PC-9 (cell line): ENCODE measurements around the gene EDAR. TPM values are rescaled to one million over a fixed set of nuclear protein-coding genes. Genes with fewer than 3 reads are reported as not detected.

ENCODE experiments used
- BruUV-seq: library from RNA; stranded (reverse); fragments of 400-500 nt; replicated peaks from 2 replicates; lab custom pipeline; 2021; lab: Mats Ljungman, UMichigan
- CTCF ChIA-PET: fragments of 300-600 bp; sonication (Branson Sonifier 250); formaldehyde crosslinking; loops from one replicate; lab custom pipeline; 2022; ENCODE audit warnings: antibody characterized with exemption; lab: Charles Lee
- POLR2A ChIA-PET: fragments of 300-600 bp; sonication (Branson Sonifier 250); formaldehyde crosslinking; loops from one replicate; lab custom pipeline; 2022; ENCODE audit warnings: antibody characterized with exemption; ENCODE audit not compliant: unreplicated experiment; lab: Charles Lee
- DNase-seq, 2 experiments: peaks; one replicate each; pipeline versions ENCODE4 v3.0.0 to v3.0.0-alpha.2; 2015 to 2022; ENCODE audit warnings: mixed read lengths in 1 of 2
- H2AFZ ChIP-seq: fragments of 200-600 bp; sonication (generic); 2 replicates; pipeline ENCODE4 v1.8.1; 2017; ENCODE audit warnings: antibody characterized with exemption
- H3F3A ChIP-seq: fragments of 200-600 bp; sonication (generic); 2 replicates; pipeline ENCODE4 v1.8.1; 2017; ENCODE audit warnings: antibody characterized with exemption, mild to moderate bottlenecking, low read depth; ENCODE audit not compliant: insufficient read depth
- H3K27ac ChIP-seq: fragments of 200-600 bp; sonication (generic); 2 replicates; pipeline ENCODE4 v1.6.1; 2016; ENCODE audit warnings: mixed run types
- H3K27me3 ChIP-seq: fragments of 200-600 bp; sonication (generic); 2 replicates; pipeline ENCODE4 v1.6.1; 2016; ENCODE audit warnings: low read depth, mixed run types; ENCODE audit not compliant: insufficient read depth
- H3K36me3 ChIP-seq: fragments of 200-600 bp; sonication (generic); 2 replicates; pipeline ENCODE4 v1.6.1; 2016; ENCODE audit warnings: low read depth, mixed run types
- H3K4me1 ChIP-seq: fragments of 200-600 bp; sonication (generic); replicated peaks from 2 replicates; pipeline ENCODE4 v1.6.1; 2016; ENCODE audit warnings: mixed run types; ENCODE audit not compliant: insufficient read depth
- H3K4me2 ChIP-seq: fragments of 200-600 bp; sonication (generic); 2 replicates; pipeline ENCODE4 v1.6.1; 2017; ENCODE audit warnings: mixed run types
- H3K4me3 ChIP-seq: fragments of 200-600 bp; sonication (generic); 2 replicates; pipeline ENCODE4 v1.6.1; 2016; ENCODE audit warnings: mixed run types
- H3K79me2 ChIP-seq: fragments of 200-600 bp; sonication (generic); 2 replicates; pipeline ENCODE4 v1.6.1; 2017; ENCODE audit warnings: low read depth, mixed run types
- H3K9me2 ChIP-seq: fragments of 200-600 bp; sonication (generic); 2 replicates; pipeline ENCODE4 v1.8.1; 2017; ENCODE audit warnings: mild to moderate bottlenecking; ENCODE audit not compliant: insufficient read depth
- H3K9me3 ChIP-seq: fragments of 200-600 bp; sonication (generic); 2 replicates; pipeline ENCODE4 v1.8.1; 2016; ENCODE audit warnings: low read depth; ENCODE audit not compliant: insufficient read depth
- H4K20me1 ChIP-seq: fragments of 200-600 bp; sonication (generic); 2 replicates; pipeline ENCODE4 v1.8.1; 2017; ENCODE audit not compliant: insufficient read depth
- CTCF ChIP-seq: fragments of 200-600 bp; sonication (generic); conservative IDR thresholded peaks from 2 replicates; pipeline ENCODE4 v1.6.1; 2017; ENCODE audit warnings: mixed run types, antibody characterized with exemption, mild to moderate bottlenecking, moderate library complexity
- EZH2 ChIP-seq: fragments of 200-600 bp; sonication (generic); IDR thresholded peaks from 2 replicates; pipeline ENCODE4 v1.8.0; 2017; ENCODE audit warnings: antibody characterized with exemption, low read depth
- intact Hi-C: fragments of 100-400 bp; cut with micrococcal nuclease; formaldehyde crosslinking; loops from one replicate; pipeline ENCODE4 v1.10.0; 2022; ENCODE audit not compliant: unreplicated experiment
- total RNA-seq: library from RNA; stranded (reverse); gene quantifications from 2 replicates; pipeline ENCODE4 v1.2.3, GENCODE V29; 2021

The EDAR gene
- total RNA-seq, 1 experiment from 2014 or later: not detected

DNA sequence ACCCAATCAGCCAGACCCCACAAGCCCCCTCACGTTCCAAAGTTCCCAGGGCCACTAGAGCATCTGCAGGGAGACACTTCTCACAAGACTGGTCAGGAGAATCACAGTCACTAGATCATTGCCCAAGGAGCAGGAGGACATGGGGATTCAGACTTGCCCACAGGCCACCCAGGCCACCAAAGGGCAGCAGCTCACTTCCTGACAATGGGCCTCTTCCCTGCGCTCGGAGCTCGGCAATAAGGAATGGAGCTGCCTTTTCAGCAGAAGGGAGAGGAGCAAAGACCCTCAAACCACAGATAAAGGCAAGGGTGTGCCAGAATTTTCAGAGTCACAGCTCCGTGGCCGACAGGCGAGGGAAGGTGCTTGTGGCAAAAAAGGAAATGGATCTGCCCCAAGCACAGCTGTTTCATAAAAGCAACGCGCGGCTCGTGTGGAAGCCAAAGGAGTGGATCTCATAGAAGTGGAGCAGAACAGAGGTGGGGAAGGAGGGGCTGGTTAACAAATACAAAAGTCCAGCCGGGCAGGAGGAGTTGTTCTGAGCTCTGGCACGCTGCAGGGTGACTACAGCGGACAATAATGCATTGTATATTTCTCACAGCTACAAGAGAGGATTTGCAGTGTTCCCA is 72.1 kb downstream of the EDAR start:
- no peak overlapping the region for H3K4me2 ChIP-seq
- CTCF ChIA-PET: no interaction called here

GRCh38 chr2:108916122-108916795 is 72.8 kb downstream of the EDAR start:
- intact Hi-C loops: no loop called here
- CTCF ChIA-PET: no interaction called here

More for the DNA sequence above, 72.1 kb downstream of the EDAR start:
- intact Hi-C loops: no loop called here
- Histone ChIP-seq H4K20me1 (no peaks in the 10 kb centered on the region), H2AFZ (no peak overlapping the region), H3F3A (no peaks in the 10 kb centered on the region), H3K36me3 (no peaks in the 10 kb centered on the region), H3K27ac (no peak overlapping the region), H3K9me3 (no peaks in the 10 kb centered on the region), H3K4me3 (no peak overlapping the region), H3K79me2 (no peaks in the 10 kb centered on the region), H3K9me2 (no peaks in the 10 kb centered on the region), H3K27me3 (no peaks in the 10 kb centered on the region), H3K4me1 (peaks cover 9% of the 10 kb centered on the region)
- BruUV-seq: no TSS peak
- POLR2A ChIA-PET: no interaction called here
- no peak for TF ChIP-seq EZH2
- TF ChIP-seq CTCF: no peak
- no peak for DNase-seq

GRCh38 chr2:108912629-108912902 is 76.5 kb downstream of the EDAR start:
- no peak for TF ChIP-seq CTCF
- no peaks in the 10 kb centered on the region for H3K9me3 ChIP-seq
- no peaks in the 10 kb centered on the region for H3K4me1 ChIP-seq
- intact Hi-C loops: no loop called here
- H3K4me2 ChIP-seq: no peak overlapping the region
- H3K4me3 ChIP-seq: no peak overlapping the region
- H3K27ac ChIP-seq: no peak overlapping the region
- no peaks in the 10 kb centered on the region for H3K27me3 ChIP-seq
- H4K20me1 ChIP-seq: no peaks in the 10 kb centered on the region
- no peaks in the 10 kb centered on the region for H3K36me3 ChIP-seq
- POLR2A ChIA-PET: no interaction called here
- H3F3A ChIP-seq: no peaks in the 10 kb centered on the region
- no TSS peak for BruUV-seq
- H3K79me2 ChIP-seq: no peaks in the 10 kb centered on the region
- no peak overlapping the region for H2AFZ ChIP-seq
- CTCF ChIA-PET: no interaction called here
- no peak for DNase-seq
- no peaks in the 10 kb centered on the region for H3K9me2 ChIP-seq

More at GRCh38 chr2:108916122-108916795, 72.8 kb downstream of the EDAR start:
- Histone ChIP-seq H4K20me1 (no peaks in the 10 kb centered on the region), H3K27ac (no peak overlapping the region), H3K79me2 (no peaks in the 10 kb centered on the region), H3K27me3 (no peaks in the 10 kb centered on the region), H3F3A (no peaks in the 10 kb centered on the region), H3K4me3 (no peak overlapping the region), H3K36me3 (no peaks in the 10 kb centered on the region), H3K9me2 (no peaks in the 10 kb centered on the region), H3K9me3 (no peaks in the 10 kb centered on the region), H3K4me1 (0 out of 2 replicates have a peak, but pooled peaks cover 4% of the 10 kb centered on the region), H2AFZ (no peak overlapping the region), H3K4me2 (no peak overlapping the region)
- no peak for TF ChIP-seq EZH2
- TF ChIP-seq CTCF: no peak
- no peak for DNase-seq
- POLR2A ChIA-PET: no interaction called here
- BruUV-seq: no TSS peak
